ENCODE data around the gene NEXN.

The NEXN gene

DNA sequence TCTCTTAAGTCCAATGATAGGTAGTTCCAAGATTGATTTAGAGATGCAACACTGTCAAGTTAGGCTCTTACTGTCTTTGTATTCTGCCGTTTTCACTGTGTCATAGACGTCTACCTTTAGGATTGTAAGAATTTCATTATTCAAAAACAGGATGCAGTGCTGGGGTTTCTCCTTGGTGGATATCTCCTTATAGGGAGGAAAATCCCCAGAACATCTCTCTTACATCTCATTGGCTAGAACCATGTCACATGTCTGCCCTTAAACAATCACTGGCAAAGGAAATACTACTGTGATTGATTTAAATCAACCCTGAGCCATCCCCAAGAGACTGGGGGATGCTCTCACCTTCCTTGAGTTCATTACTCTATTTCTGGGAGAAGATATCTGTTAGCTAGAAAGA, 101.3 kb downstream of the NEXN start:
- no peak for TF ChIP-seq MYC (IDR thresholded peaks at IDR 0.05; ENCODE audit: low read depth, low read length)
- TF ChIP-seq POLR2A (IDR thresholded peaks at IDR 0.05; ENCODE audit: extremely low read depth, insufficient read length), result no peak
- TF ChIP-seq, protein P1, sequence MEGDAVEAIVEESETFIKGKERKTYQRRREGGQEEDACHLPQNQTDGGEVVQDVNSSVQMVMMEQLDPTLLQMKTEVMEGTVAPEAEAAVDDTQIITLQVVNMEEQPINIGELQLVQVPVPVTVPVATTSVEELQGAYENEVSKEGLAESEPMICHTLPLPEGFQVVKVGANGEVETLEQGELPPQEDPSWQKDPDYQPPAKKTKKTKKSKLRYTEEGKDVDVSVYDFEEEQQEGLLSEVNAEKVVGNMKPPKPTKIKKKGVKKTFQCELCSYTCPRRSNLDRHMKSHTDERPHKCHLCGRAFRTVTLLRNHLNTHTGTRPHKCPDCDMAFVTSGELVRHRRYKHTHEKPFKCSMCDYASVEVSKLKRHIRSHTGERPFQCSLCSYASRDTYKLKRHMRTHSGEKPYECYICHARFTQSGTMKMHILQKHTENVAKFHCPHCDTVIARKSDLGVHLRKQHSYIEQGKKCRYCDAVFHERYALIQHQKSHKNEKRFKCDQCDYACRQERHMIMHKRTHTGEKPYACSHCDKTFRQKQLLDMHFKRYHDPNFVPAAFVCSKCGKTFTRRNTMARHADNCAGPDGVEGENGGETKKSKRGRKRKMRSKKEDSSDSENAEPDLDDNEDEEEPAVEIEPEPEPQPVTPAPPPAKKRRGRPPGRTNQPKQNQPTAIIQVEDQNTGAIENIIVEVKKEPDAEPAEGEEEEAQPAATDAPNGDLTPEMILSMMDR (IDR thresholded peaks at IDR 0.05; ENCODE audit: low read depth, low read length), result no peak
- TF ChIP-seq, protein P2, sequence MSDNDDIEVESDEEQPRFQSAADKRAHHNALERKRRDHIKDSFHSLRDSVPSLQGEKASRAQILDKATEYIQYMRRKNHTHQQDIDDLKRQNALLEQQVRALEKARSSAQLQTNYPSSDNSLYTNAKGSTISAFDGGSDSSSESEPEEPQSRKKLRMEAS (IDR thresholded peaks at IDR 0.05; ENCODE audit: low read depth, low read length), result no peak
- no peak for DNase-seq (ENCODE audit: low read depth)
- H3K4me3 ChIP-seq (ENCODE audit: low read depth, low read length), result no peak overlapping the region

DNA sequence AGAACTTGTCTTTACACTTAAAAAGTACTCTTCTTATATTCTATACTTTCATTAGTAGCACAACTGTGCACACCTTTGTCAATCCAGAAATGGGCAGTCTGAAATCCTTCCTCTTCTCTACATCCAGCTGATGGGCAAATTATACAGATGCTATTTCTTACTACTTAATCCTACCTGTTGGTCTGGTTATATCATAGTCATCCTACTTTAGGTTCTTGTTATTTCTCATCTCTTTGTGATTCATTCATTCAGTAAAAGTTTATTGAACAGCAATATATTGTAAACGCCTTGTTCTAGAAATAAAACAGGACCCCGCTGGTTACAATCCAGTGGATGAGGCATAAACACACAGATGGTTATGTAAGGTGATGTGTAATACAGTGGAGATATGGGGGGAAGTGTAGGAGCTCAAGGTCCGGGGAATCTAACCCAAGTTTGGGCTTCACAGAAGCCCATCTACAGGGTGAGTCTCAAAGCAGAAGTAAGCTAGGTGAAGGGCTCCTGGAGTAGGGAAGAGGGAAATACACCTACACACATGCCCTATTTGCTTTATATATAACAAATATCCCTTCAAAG, 102.3 kb downstream of the NEXN start:
- TF ChIP-seq MYC (IDR thresholded peaks at IDR 0.05; ENCODE audit: low read depth, low read length) (no peak), POLR2A (IDR thresholded peaks at IDR 0.05; ENCODE audit: extremely low read depth, insufficient read length) (no peak)
- TF ChIP-seq, protein P1 (IDR thresholded peaks at IDR 0.05; ENCODE audit: low read depth, low read length), result no peak
- TF ChIP-seq, protein P2 (IDR thresholded peaks at IDR 0.05; ENCODE audit: low read depth, low read length), result no peak
- DNase-seq (ENCODE audit: low read depth), result no peak

DNA sequence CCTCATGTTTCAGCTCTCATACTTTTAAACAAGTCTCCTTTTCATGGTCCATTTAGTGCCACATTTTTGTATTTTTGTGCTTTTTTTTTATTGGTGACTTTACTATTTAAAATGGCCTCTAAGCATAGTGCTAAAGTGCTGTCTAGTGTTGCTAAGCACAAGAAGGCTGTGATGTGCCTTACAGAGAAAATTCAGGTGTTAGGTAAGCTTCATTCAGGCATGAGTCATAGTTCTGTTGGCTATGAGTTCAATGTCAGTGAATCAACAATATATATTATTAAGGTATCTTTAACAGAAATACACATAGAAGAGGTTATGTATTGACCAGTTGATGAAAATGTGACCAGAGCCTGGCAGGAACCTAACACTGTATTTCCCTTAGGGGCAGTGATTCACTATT, 103.2 kb downstream of the NEXN start:
- TF ChIP-seq POLR2A (IDR thresholded peaks at IDR 0.05; ENCODE audit: extremely low read depth, insufficient read length), result no peak
- TF ChIP-seq, protein P1 (IDR thresholded peaks at IDR 0.05; ENCODE audit: low read depth, low read length), result no peak
- TF ChIP-seq, protein P2 (IDR thresholded peaks at IDR 0.05; ENCODE audit: low read depth, low read length), result no peak
- TF ChIP-seq MYC (IDR thresholded peaks at IDR 0.05; ENCODE audit: low read depth, low read length), result no peak
- no peak for DNase-seq (ENCODE audit: low read depth)
- no peak overlapping the region for H3K4me3 ChIP-seq (ENCODE audit: low read depth, low read length)

More for the DNA sequence above, 102.3 kb downstream of the NEXN start:
- no peak overlapping the region for H3K4me3 ChIP-seq (ENCODE audit: low read depth, low read length)
